Colonic mucosa (tissue), 4 donors: ENCODE results near the gene TMEM164. TPM values are rescaled to one million over a fixed set of nuclear protein-coding genes. Genes with fewer than 3 reads are reported as not detected.

ENCODE experiments used
- DNase-seq: peaks from one replicate; pipeline ENCODE4 v3.0.0-alpha.2; 2020
- H3K27ac ChIP-seq: fragments of 200-600 bp; one replicate; pipeline ENCODE4 v1.8.0; 2021
- H3K27me3 ChIP-seq: fragments of 200-600 bp; one replicate; pipeline ENCODE4 v1.8.0; 2021
- H3K36me3 ChIP-seq: fragments of 200-600 bp; one replicate; pipeline ENCODE4 v1.8.0; 2021
- H3K4me1 ChIP-seq: fragments of 200-600 bp; one replicate; pipeline ENCODE4 v1.8.0; 2021; ENCODE audit warnings: mild to moderate bottlenecking
- H3K4me3 ChIP-seq: fragments of 200-600 bp; one replicate; pipeline ENCODE4 v1.8.0; 2021
- H3K9ac ChIP-seq, 2 donors: one replicate each; pipeline ENCODE4 v1.7.0; 2013; ENCODE audit warnings: control low read depth in 2 of 2, low read depth in 2 of 2, low read length in 2 of 2
- H3K9me3 ChIP-seq: fragments of 200-600 bp; one replicate; pipeline ENCODE4 v1.8.0; 2021
- CTCF ChIP-seq: fragments of 200-600 bp; IDR thresholded peaks from one replicate; pipeline ENCODE4 v1.8.0; 2022; ENCODE audit warnings: antibody characterized with exemption, mild to moderate bottlenecking
- intact Hi-C: fragments of 100-400 bp; cut with DNase I; formaldehyde crosslinking; loops from one replicate; pipeline ENCODE4 v1.14.1; 2022
- total RNA-seq, 2 donors: library from RNA; stranded (reverse); fragmentation: NEBNext Ultra II Directional in 1 of 2; extraction: Animal tissue kit (Norgen Biotek cat#: 25700) in 1 of 2; gene quantifications; one replicate each; pipeline ENCODE4 v1.2.1, GENCODE V29; 2021
- donor health status: healthy.
- donor health status: DM: no; HTN: no; CAD: no.
- donor health status: DM: no; HTN: no; CAD: no.

The TMEM164 gene
- 10 to 100 TPM; 57.3 to 73.1 TPM for total RNA-seq

- intact Hi-C loops = no loop called here
- peak; percentile 89 for DNase-seq
- no peaks in the 10 kb centered on the region for H3K4me1 ChIP-seq
- no peak for TF ChIP-seq CTCF
- H3K27me3 ChIP-seq = no peaks in the 10 kb centered on the region
- peak within 1 kb of the TSS; percentile 74 to 79 for H3K9ac ChIP-seq
- H3K9me3 ChIP-seq = no peaks in the 10 kb centered on the region
- H3K36me3 ChIP-seq = no peaks in the 10 kb centered on the region
- H3K4me3 ChIP-seq = peak within 1 kb of the TSS; percentile 58
- peak within 1 kb of the TSS; percentile 85 for H3K27ac ChIP-seq
Observed at GRCh38 chrX:110002300-110003166, at the start of gene TMEM164. Gene TMEM164, plus strand, starts transcription at chrX:110003114. Its CDS starts 661 bp downstream, at chrX:110003775.

GRCh38 chrX:109954333-109954732 lies 48.6 kb upstream of the TMEM164 start:
- Histone ChIP-seq H3K9ac (no peak overlapping the region), H3K4me1 (no peaks in the 10 kb centered on the region), H3K27ac (no peak overlapping the region), H3K4me3 (no peak overlapping the region), H3K27me3 (no peaks in the 10 kb centered on the region), H3K36me3 (no peaks in the 10 kb centered on the region), H3K9me3 (no peaks in the 10 kb centered on the region)
- DNase-seq = no peak
- intact Hi-C loops = no loop called here
- TF ChIP-seq CTCF = no peak

GRCh38 chrX:109954955-109955354 lies 48.0 kb upstream of the TMEM164 start:
- no peaks in the 10 kb centered on the region for H3K27me3 ChIP-seq
- intact Hi-C loops = no loop called here
- H3K9me3 ChIP-seq = no peaks in the 10 kb centered on the region
- H3K36me3 ChIP-seq = no peaks in the 10 kb centered on the region
- no peaks in the 10 kb centered on the region for H3K4me1 ChIP-seq
- no peak overlapping the region for H3K27ac ChIP-seq
- no peak overlapping the region for H3K4me3 ChIP-seq
- no peak for DNase-seq
- H3K9ac ChIP-seq = no peak overlapping the region
- TF ChIP-seq CTCF = no peak

GRCh38 chrX:109958266-109958665 lies 44.6 kb upstream of the TMEM164 start:
- TF ChIP-seq CTCF = no peak
- Histone ChIP-seq H3K4me1 (no peaks in the 10 kb centered on the region), H3K9ac (no peak overlapping the region), H3K9me3 (no peaks in the 10 kb centered on the region), H3K27me3 (no peaks in the 10 kb centered on the region), H3K4me3 (no peak overlapping the region), H3K36me3 (no peaks in the 10 kb centered on the region), H3K27ac (no peak overlapping the region)
- intact Hi-C loops = no loop called here
- no peak for DNase-seq

GRCh38 chrX:109959356-109959871 lies 43.5 kb upstream of the TMEM164 start:
- H3K27me3 ChIP-seq = no peaks in the 10 kb centered on the region
- H3K9ac ChIP-seq = no peak overlapping the region
- DNase-seq = no peak
- no peak for TF ChIP-seq CTCF
- no peak overlapping the region for H3K4me3 ChIP-seq
- intact Hi-C loops = no loop called here
- H3K36me3 ChIP-seq = no peaks in the 10 kb centered on the region
- no peaks in the 10 kb centered on the region for H3K9me3 ChIP-seq
- H3K27ac ChIP-seq = no peak overlapping the region
- no peaks in the 10 kb centered on the region for H3K4me1 ChIP-seq
